ENCODE results near the gene TIAM1.

The TIAM1 gene

GRCh38 chr21:31343680-31344480, at the start of gene TIAM1:
TSS of gene TIAM1 (minus strand) at chr21:31344261. CDS start at chr21:31266972, 77,289 bp downstream.
- no peak for DNase-seq (ENCODE audit: extremely low spot score, insufficient read length, low read depth)

GRCh38 chr21:31387560-31388186, 43.6 kb upstream of the TIAM1 start:
- DNase-seq (ENCODE audit: extremely low spot score, insufficient read length, low read depth) (no peak), FAIRE-seq (no peak)

More at GRCh38 chr21:31343680-31344480, at the start of gene TIAM1:
- FAIRE-seq = no peak

GRCh38 chr21:31386006-31386405, 41.9 kb upstream of the TIAM1 start:
- FAIRE-seq (no peak), DNase-seq (ENCODE audit: extremely low spot score, insufficient read length, low read depth) (no peak)

GRCh38 chr21:31383770-31384169, 39.7 kb upstream of the TIAM1 start:
- no peak for FAIRE-seq
- DNase-seq (ENCODE audit: extremely low spot score, insufficient read length, low read depth) = no peak

GRCh38 chr21:31382060-31382459, 38.0 kb upstream of the TIAM1 start:
- DNase-seq (ENCODE audit: extremely low spot score, insufficient read length, low read depth) = no peak
- FAIRE-seq = no peak

- DNase-seq (ENCODE audit: extremely low spot score, insufficient read length, low read depth) (no peak), FAIRE-seq (no peak)
Observed at GRCh38 chr21:31376301-31376700, 32.2 kb upstream of the TIAM1 start.

- FAIRE-seq (no peak), DNase-seq (ENCODE audit: extremely low spot score, insufficient read length, low read depth) (no peak)
Observed at GRCh38 chr21:31374395-31374794, 30.3 kb upstream of the TIAM1 start.

- FAIRE-seq = no peak
- no peak for DNase-seq (ENCODE audit: extremely low spot score, insufficient read length, low read depth)
Observed at GRCh38 chr21:31372471-31372765, 28.4 kb upstream of the TIAM1 start.

GRCh38 chr21:31371715-31372470, 27.8 kb upstream of the TIAM1 start:
- DNase-seq (ENCODE audit: extremely low spot score, insufficient read length, low read depth) = no peak
- no peak for FAIRE-seq

GRCh38 chr21:31370893-31371544, 27.0 kb upstream of the TIAM1 start:
- no peak for DNase-seq (ENCODE audit: extremely low spot score, insufficient read length, low read depth)
- no peak for FAIRE-seq

- no peak for FAIRE-seq
- no peak for DNase-seq (ENCODE audit: extremely low spot score, insufficient read length, low read depth)
Observed at GRCh38 chr21:31370281-31370892, 26.3 kb upstream of the TIAM1 start.

GRCh38 chr21:31368361-31368760, 24.3 kb upstream of the TIAM1 start:
- FAIRE-seq (no peak), DNase-seq (ENCODE audit: extremely low spot score, insufficient read length, low read depth) (no peak)

- no peak for FAIRE-seq
- no peak for DNase-seq (ENCODE audit: extremely low spot score, insufficient read length, low read depth)
Observed at GRCh38 chr21:31367801-31368200, 23.7 kb upstream of the TIAM1 start.

GRCh38 chr21:31366825-31367224, 22.8 kb upstream of the TIAM1 start:
- FAIRE-seq = no peak
- DNase-seq (ENCODE audit: extremely low spot score, insufficient read length, low read depth) = no peak

- no peak for DNase-seq (ENCODE audit: extremely low spot score, insufficient read length, low read depth)
- FAIRE-seq = no peak
Observed at GRCh38 chr21:31364253-31364945, 20.3 kb upstream of the TIAM1 start.

GRCh38 chr21:31363720-31364119, 19.7 kb upstream of the TIAM1 start:
- DNase-seq (ENCODE audit: extremely low spot score, insufficient read length, low read depth) (no peak), FAIRE-seq (no peak)

GRCh38 chr21:31360717-31361116, 16.7 kb upstream of the TIAM1 start:
- DNase-seq (ENCODE audit: extremely low spot score, insufficient read length, low read depth) (no peak), FAIRE-seq (no peak)

GRCh38 chr21:31358158-31358557, 14.1 kb upstream of the TIAM1 start:
- FAIRE-seq (no peak), DNase-seq (ENCODE audit: extremely low spot score, insufficient read length, low read depth) (no peak)

- DNase-seq (ENCODE audit: extremely low spot score, insufficient read length, low read depth) (no peak), FAIRE-seq (no peak)
Observed at GRCh38 chr21:31356440-31356839, 12.4 kb upstream of the TIAM1 start.

All from GM18507 (cell line).